Measurements from ENCODE around the gene TANC1. TPM values are rescaled to one million over a fixed set of nuclear protein-coding genes. Genes with fewer than 3 reads are reported as not detected.
A peak's percentile ranks its signal among the peaks of the same experiment; 100 is the strongest.

TANC1 gene
- total RNA-seq, 1 donor from 2014 or later: 61.9 TPM

DNA sequence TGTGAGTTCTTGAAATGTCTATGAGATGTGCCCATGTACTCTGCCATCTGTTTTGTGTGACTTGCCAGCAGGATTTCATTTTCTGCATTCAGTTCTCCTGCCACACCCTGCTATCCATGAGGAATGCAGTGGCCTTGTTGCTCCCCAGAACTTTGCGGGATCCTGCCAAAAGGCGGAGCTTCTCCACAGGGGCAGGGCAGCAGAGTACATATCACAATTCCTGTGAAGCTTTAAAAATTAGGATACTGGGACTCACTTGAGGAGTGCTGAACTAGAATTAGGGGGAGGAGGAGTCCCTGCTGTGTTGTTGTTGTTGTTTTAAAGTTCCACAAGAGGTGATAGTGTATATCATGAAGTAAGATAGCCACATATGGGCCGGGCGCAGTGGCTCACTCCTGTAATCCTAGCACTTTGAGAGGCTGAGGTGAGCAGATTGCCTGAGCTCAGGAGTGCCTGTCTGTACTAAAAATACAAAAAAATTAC lies 76.4 kb downstream of the TANC1 start:
- Histone ChIP-seq H3K4me1 (peaks cover 67% of the 10 kb centered on the region), H3K27ac (peak overlapping the region; percentile 17), H3K9me3 (no peaks in the 10 kb centered on the region), H3K4me3 (no peak overlapping the region), H3K27me3 (no peaks in the 10 kb centered on the region), H3K36me3 (no peaks in the 10 kb centered on the region)
- TF ChIP-seq, protein P1, sequence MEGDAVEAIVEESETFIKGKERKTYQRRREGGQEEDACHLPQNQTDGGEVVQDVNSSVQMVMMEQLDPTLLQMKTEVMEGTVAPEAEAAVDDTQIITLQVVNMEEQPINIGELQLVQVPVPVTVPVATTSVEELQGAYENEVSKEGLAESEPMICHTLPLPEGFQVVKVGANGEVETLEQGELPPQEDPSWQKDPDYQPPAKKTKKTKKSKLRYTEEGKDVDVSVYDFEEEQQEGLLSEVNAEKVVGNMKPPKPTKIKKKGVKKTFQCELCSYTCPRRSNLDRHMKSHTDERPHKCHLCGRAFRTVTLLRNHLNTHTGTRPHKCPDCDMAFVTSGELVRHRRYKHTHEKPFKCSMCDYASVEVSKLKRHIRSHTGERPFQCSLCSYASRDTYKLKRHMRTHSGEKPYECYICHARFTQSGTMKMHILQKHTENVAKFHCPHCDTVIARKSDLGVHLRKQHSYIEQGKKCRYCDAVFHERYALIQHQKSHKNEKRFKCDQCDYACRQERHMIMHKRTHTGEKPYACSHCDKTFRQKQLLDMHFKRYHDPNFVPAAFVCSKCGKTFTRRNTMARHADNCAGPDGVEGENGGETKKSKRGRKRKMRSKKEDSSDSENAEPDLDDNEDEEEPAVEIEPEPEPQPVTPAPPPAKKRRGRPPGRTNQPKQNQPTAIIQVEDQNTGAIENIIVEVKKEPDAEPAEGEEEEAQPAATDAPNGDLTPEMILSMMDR (IDR thresholded peaks at IDR 0.05): no peak
- TF ChIP-seq POLR2AphosphoS5 (IDR thresholded peaks at IDR 0.05; ENCODE audit: insufficient read depth in 1 of 2, low read depth in 1 of 2) (no peak), POLR2A (IDR thresholded peaks at IDR 0.05) (no peak)
- DNase-seq (ENCODE audit: extremely low spot score in 2 of 2): no peak
- intact Hi-C loops (cut with DNase I): loop anchor here (5.0 kb wide), 1 partner anchor 1743 kb away; no protein-coding TSS in a partner anchor

DNA sequence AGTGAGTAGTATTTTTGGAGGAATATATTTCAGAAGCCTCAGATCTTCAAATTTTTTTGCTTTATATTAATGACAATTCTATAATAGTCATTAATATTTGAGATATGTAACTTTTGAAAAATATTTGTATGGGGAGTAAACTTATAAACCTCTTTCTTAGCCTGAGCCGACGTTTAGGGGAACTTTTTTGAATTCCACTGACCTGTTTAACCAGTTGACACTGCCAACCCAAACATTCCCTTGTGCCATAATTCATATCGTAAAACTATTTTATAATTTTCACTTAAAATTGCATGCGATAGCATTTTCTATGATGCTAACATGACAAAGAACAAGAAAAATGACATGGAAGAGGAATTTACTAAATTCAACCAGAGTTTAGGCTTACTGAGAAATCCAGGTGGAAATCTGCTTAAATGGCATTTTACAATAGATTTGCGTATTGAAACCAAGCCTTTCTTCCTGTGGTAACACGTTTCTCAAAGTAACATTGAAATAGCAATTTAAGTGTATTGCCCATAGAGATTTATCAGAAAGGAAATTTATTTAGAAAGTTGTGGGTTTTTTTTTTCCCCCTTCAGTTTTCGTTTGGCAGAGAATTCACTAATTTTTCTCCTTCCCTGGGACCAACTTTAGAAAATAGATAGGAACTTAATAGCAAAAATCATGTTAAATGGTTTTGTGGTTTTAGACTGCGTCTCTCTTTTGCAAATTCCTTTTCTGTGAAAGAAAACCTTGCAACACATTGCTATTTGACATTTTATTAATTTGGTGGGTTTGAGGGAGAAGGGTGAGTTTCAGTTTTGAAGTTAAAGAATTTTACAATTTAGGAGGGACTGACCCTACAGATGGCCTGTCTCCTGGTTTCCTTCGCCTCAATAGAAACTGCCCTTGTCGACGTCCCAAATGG lies 77.4 kb downstream of the TANC1 start:
- Histone ChIP-seq H3K4me1 (peaks cover 73% of the 10 kb centered on the region), H3K36me3 (no peaks in the 10 kb centered on the region), H3K27me3 (no peaks in the 10 kb centered on the region), H3K9me3 (no peaks in the 10 kb centered on the region), H3K4me3 (no peak overlapping the region), H3K27ac (peak overlapping the region; percentile 27)
- TF ChIP-seq POLR2AphosphoS5 (IDR thresholded peaks at IDR 0.05; ENCODE audit: insufficient read depth in 1 of 2, low read depth in 1 of 2): no peak
- TF ChIP-seq, protein P1 (IDR thresholded peaks at IDR 0.05): no peak
- TF ChIP-seq POLR2A (IDR thresholded peaks at IDR 0.05): no peak
- DNase-seq (ENCODE audit: extremely low spot score in 2 of 2): no peak
- intact Hi-C loops (cut with DNase I): loop anchor here (5.0 kb wide), 1 partner anchor 1743 kb away; no protein-coding TSS in a partner anchor

DNA sequence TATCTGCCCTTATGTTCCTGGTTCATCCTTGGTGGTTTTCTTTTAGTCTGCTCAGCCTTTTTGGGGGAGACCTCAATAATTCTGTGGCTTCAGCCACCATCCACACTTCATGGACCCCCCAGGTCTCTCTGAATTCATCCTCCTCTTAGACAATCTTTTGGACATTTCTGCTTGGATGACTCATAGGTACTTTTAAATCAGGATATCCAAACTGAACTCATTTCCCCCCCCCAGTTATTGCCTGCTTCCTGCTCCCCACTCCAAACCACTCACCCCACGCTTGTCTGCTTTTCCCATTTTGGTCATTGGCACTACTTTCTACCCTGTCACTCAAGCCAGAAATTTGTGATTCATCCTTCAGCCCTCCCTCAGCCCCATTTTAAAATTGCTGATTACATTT lies 78.5 kb downstream of the TANC1 start:
- no peaks in the 10 kb centered on the region for H3K27me3 ChIP-seq
- H3K4me3 ChIP-seq: no peak overlapping the region
- no peaks in the 10 kb centered on the region for H3K9me3 ChIP-seq
- no peak overlapping the region for H3K27ac ChIP-seq
- no peaks in the 10 kb centered on the region for H3K36me3 ChIP-seq
- DNase-seq (ENCODE audit: extremely low spot score in 2 of 2): no peak
- no peak for TF ChIP-seq POLR2AphosphoS5 (IDR thresholded peaks at IDR 0.05; ENCODE audit: insufficient read depth in 1 of 2, low read depth in 1 of 2)
- TF ChIP-seq, protein P1 (IDR thresholded peaks at IDR 0.05): no peak
- H3K4me1 ChIP-seq: peaks cover 73% of the 10 kb centered on the region
- intact Hi-C loops (cut with DNase I): loop anchor here (5.0 kb wide), 1 partner anchor 1745 kb away; no protein-coding TSS in a partner anchor

DNA sequence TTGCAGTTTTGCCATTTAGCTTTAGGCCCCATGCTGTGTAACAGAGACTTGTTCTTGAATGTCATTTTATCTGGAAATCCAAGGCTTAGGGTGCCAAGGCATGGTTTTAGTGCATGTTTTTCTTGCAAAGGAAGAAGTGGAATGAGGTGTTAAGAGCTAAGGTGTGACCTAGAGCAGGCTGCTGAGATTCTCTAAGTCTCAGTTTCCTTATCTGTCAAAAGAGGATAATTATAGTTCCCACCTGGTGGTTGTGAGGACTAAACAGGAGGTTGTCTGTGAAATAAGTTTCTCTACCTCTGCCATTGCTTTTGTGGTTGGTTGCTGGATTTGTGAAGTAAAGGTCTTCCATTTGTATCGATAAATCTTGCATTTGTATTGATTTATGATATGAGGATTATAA lies 82.0 kb downstream of the TANC1 start:
- TF ChIP-seq, protein P1 (IDR thresholded peaks at IDR 0.05): no peak
- TF ChIP-seq POLR2AphosphoS5 (IDR thresholded peaks at IDR 0.05; ENCODE audit: insufficient read depth in 1 of 2, low read depth in 1 of 2) (no peak), POLR2A (IDR thresholded peaks at IDR 0.05) (no peak)
- Histone ChIP-seq H3K36me3 (no peaks in the 10 kb centered on the region), H3K4me3 (no peak overlapping the region), H3K9me3 (no peaks in the 10 kb centered on the region), H3K27ac (no peak overlapping the region), H3K27me3 (no peaks in the 10 kb centered on the region), H3K4me1 (peaks cover 61% of the 10 kb centered on the region)
- no peak for DNase-seq (ENCODE audit: extremely low spot score in 2 of 2)
- intact Hi-C loops (cut with DNase I): no loop called here

DNA sequence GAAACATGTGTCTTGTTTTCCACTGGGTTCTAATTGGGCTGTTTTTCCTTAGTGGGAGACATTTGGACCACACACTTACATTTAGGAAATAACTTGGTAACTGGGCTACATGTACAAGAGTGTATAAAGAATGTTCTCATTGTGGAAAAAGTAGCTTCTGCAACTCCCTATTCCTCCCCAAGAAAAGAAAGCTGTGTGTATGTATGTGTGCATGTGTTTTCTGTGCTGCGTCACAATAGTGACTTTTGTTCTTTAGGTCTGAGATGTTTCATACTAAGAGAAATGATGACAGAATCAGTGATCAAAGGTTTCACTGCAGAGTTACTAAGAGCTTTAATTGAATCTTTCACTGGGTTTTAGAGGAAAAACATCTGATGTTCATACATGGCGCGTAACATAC lies 82.7 kb downstream of the TANC1 start:
- peaks cover 54% of the 10 kb centered on the region for H3K4me1 ChIP-seq
- intact Hi-C loops (cut with DNase I): no loop called here
- no peaks in the 10 kb centered on the region for H3K9me3 ChIP-seq
- H3K27ac ChIP-seq: no peak overlapping the region
- H3K4me3 ChIP-seq: no peak overlapping the region
- H3K36me3 ChIP-seq: no peaks in the 10 kb centered on the region
- TF ChIP-seq POLR2A (IDR thresholded peaks at IDR 0.05) (no peak), POLR2AphosphoS5 (IDR thresholded peaks at IDR 0.05; ENCODE audit: insufficient read depth in 1 of 2, low read depth in 1 of 2) (no peak)
- TF ChIP-seq, protein P1 (IDR thresholded peaks at IDR 0.05): no peak
- DNase-seq (ENCODE audit: extremely low spot score in 2 of 2): no peak
- no peaks in the 10 kb centered on the region for H3K27me3 ChIP-seq

All from vagina (tissue), 2 donors.